Measurements from ENCODE around the gene PEAK1. TPM values are rescaled to one million over a fixed set of nuclear protein-coding genes. Genes with fewer than 3 reads are reported as not detected.

PEAK1 gene
- total RNA-seq, 1 donor from 2014 or later, result 75.2 TPM

DNA sequence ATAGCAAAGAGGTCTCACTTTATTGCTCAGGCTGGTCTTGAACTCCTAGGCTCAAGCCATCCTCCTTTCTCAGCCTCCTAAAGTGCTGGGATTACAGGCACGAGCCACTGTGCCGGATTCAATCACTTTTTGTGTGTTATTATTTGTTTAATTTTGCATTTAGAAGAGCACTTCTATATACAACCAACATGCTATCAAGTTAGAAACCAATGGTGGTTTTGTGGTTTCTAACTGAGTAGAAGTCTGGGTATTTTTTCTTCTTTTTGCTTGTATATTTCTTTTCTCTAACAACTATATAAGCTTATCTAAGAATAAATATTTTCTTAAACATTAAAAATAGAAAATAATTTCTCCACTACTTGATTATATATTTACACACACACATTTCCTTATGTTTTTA is 86.7 kb downstream of the PEAK1 start:
- Histone ChIP-seq H3K4me3 (no peak overlapping the region), H3K9me3 (replicated peaks) (no peaks in the 10 kb centered on the region), H3K36me3 (no peaks in the 10 kb centered on the region), H3K27ac (replicated peaks) (no peak overlapping the region), H3K4me1 (peaks cover 44% of the 10 kb centered on the region), H3K27me3 (ENCODE audit: low read depth) (no peaks in the 10 kb centered on the region)
- no peak for DNase-seq
- TF ChIP-seq, protein P1, sequence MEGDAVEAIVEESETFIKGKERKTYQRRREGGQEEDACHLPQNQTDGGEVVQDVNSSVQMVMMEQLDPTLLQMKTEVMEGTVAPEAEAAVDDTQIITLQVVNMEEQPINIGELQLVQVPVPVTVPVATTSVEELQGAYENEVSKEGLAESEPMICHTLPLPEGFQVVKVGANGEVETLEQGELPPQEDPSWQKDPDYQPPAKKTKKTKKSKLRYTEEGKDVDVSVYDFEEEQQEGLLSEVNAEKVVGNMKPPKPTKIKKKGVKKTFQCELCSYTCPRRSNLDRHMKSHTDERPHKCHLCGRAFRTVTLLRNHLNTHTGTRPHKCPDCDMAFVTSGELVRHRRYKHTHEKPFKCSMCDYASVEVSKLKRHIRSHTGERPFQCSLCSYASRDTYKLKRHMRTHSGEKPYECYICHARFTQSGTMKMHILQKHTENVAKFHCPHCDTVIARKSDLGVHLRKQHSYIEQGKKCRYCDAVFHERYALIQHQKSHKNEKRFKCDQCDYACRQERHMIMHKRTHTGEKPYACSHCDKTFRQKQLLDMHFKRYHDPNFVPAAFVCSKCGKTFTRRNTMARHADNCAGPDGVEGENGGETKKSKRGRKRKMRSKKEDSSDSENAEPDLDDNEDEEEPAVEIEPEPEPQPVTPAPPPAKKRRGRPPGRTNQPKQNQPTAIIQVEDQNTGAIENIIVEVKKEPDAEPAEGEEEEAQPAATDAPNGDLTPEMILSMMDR (IDR thresholded peaks at IDR 0.05; ENCODE audit: borderline replicate concordance), result no peak
- intact Hi-C loops (cut with micrococcal nuclease), result no loop called here

DNA sequence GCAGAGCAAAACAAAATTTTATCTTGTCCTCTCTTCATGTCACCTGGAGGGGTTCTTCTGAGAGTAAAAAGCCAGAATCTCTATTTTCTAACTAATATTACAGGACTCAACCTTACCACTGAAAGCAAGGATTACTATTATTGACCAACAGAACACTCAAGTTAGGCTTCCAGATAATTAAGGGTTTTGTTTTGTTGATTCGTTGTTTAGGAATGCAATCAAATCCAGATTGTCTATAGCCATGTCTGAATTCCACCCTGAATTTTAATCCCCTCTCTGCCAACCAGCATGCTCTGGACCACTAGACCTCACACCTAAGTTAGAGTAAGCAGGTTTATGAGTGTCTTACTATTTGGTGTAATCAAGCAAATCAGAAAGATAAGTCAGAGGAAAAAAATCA is 90.7 kb downstream of the PEAK1 start:
- Histone ChIP-seq H3K36me3 (no peaks in the 10 kb centered on the region), H3K4me3 (no peak overlapping the region), H3K4me1 (peaks cover 45% of the 10 kb centered on the region), H3K27ac (replicated peaks) (no peak overlapping the region), H3K9me3 (replicated peaks) (no peaks in the 10 kb centered on the region), H3K27me3 (ENCODE audit: low read depth) (no peaks in the 10 kb centered on the region)
- intact Hi-C loops (cut with micrococcal nuclease), result no loop called here
- TF ChIP-seq, protein P1 (IDR thresholded peaks at IDR 0.05; ENCODE audit: borderline replicate concordance), result no peak
- DNase-seq, result no peak

DNA sequence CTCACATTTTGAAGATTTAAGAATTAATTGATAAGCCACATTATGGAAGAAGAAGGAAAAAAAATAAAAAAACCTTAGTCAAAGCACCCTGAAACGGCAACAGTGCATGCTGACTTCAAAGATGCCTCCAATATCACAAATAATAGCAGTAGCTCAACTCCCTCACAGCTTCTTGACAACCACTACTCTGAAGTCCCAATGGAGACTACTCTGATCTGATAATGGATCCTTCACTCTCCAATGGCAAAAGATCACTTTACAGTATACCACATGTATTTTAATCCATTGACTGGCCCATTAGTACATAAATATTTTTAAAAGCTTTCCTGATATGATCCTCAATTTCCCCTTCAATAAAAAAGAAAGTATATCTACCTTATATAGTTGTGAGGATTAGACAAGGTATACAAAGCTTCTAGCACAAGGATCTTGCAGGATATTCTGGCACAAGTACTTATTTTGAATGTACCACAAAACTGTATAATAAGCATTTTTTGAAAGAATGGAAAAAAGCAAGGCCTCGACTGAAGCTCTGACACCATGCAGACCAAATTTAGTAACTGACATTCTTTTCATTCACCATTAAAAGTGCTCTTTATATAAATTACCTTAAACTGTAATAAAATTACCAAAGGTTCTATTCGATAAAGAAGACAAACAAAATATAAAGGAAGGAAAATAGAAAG is 91.9 kb downstream of the PEAK1 start:
- Histone ChIP-seq H3K27ac (replicated peaks) (no peak overlapping the region), H3K4me3 (no peak overlapping the region), H3K9me3 (replicated peaks) (no peaks in the 10 kb centered on the region), H3K36me3 (no peaks in the 10 kb centered on the region), H3K27me3 (ENCODE audit: low read depth) (no peaks in the 10 kb centered on the region), H3K4me1 (peaks cover 45% of the 10 kb centered on the region)
- no peak for DNase-seq
- TF ChIP-seq, protein P1 (IDR thresholded peaks at IDR 0.05; ENCODE audit: borderline replicate concordance), result no peak
- intact Hi-C loops (cut with micrococcal nuclease), result no loop called here

DNA sequence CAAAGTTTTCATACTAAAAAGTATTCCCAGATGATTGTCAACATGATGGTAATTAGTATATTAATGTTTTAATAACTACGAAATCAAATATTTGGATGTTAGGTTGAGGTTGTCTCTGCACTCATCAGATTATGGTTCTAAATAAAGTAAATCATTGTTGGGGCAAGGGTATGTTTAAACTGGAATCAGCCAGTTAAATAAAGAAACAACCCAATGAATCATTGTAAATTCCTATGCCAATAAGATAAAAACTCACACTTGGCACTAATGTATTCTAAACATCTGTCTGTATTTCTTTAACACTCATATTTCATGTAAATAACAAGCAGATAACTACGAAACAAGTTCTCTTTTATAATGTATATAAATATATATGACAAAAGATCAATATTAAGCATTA is 92.7 kb downstream of the PEAK1 start:
- TF ChIP-seq, protein P1 (IDR thresholded peaks at IDR 0.05; ENCODE audit: borderline replicate concordance), result no peak

DNA sequence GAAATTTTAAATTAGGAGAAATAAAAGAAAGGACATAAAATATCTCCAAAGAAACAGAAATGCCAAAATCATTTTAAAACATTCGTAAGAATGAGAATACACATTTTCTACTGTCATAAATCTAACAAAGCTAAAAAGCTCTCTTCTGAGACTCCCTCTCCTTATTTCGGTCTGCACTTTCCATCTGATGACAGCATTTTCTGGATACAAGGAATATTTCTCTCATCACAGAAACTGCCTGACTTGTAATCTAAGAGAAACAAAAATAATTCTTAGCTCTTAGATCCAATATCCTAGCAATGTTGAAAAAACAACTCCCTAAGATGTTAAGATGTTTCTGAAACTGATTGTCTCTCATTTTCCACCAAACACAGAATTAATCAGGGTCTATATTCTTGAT is 93.5 kb downstream of the PEAK1 start:
- no peaks in the 10 kb centered on the region for H3K9me3 ChIP-seq (replicated peaks)
- no peaks in the 10 kb centered on the region for H3K36me3 ChIP-seq
- TF ChIP-seq, protein P1 (IDR thresholded peaks at IDR 0.05; ENCODE audit: borderline replicate concordance), result no peak
- no peak overlapping the region for H3K4me3 ChIP-seq
- intact Hi-C loops (cut with micrococcal nuclease), result no loop called here
- H3K27me3 ChIP-seq (ENCODE audit: low read depth), result no peaks in the 10 kb centered on the region
- H3K4me1 ChIP-seq, result peaks cover 45% of the 10 kb centered on the region
- no peak for DNase-seq
- no peak overlapping the region for H3K27ac ChIP-seq (replicated peaks)

More for the DNA sequence above, 92.7 kb downstream of the PEAK1 start:
- no peaks in the 10 kb centered on the region for H3K36me3 ChIP-seq
- H3K27me3 ChIP-seq (ENCODE audit: low read depth), result no peaks in the 10 kb centered on the region
- no peak overlapping the region for H3K27ac ChIP-seq (replicated peaks)
- no peak overlapping the region for H3K4me3 ChIP-seq
- peaks cover 45% of the 10 kb centered on the region for H3K4me1 ChIP-seq
- H3K9me3 ChIP-seq (replicated peaks), result no peaks in the 10 kb centered on the region
- no peak for DNase-seq
- intact Hi-C loops (cut with micrococcal nuclease), result no loop called here

Measured in left ventricle myocardium inferior (tissue), 1 donor.